Measurements from ENCODE around the gene TSC22D2.
"Not testable (repeated sequence)": the region's sequence is repeated elsewhere in the genome, so short reads cannot be mapped to it uniquely, and the experiment has no call there.

TSC22D2 gene

GRCh38 chr3:150490277-150490986 is 82.3 kb downstream of the TSC22D2 start:
- DNase-seq: no peak

GRCh38 chr3:150494411-150494977 is 86.4 kb downstream of the TSC22D2 start:
- DNase-seq: no peak

GRCh38 chr3:150495149-150495548 is 87.1 kb downstream of the TSC22D2 start:
- DNase-seq: no peak

GRCh38 chr3:150495563-150496168 is 87.6 kb downstream of the TSC22D2 start:
- no peak for DNase-seq

GRCh38 chr3:150497956-150498355 is 89.9 kb downstream of the TSC22D2 start:
- DNase-seq: no peak

- DNase-seq: not testable (repeated sequence)
These were observed 92.9 kb downstream of the TSC22D2 start for GRCh38 chr3:150500960-150501359.

GRCh38 chr3:150503402-150504099 is 95.5 kb downstream of the TSC22D2 start:
- no peak for DNase-seq

GRCh38 chr3:150504483-150504882 is 96.4 kb downstream of the TSC22D2 start:
- DNase-seq: no peak

- no peak for DNase-seq
These were observed 100.3 kb downstream of the TSC22D2 start for GRCh38 chr3:150508401-150508800.

- no peak for DNase-seq
These were observed 101.7 kb downstream of the TSC22D2 start for GRCh38 chr3:150509780-150510179.

GRCh38 chr3:150511122-150511821 is 103.2 kb downstream of the TSC22D2 start:
- no peak for DNase-seq

GRCh38 chr3:150515210-150515609 is 107.1 kb downstream of the TSC22D2 start:
- no peak for DNase-seq
